Breast epithelium (tissue), 4 donors: Measurements from ENCODE around the gene ACOX3. TPM values are rescaled to one million over a fixed set of nuclear protein-coding genes. Genes with fewer than 3 reads are reported as not detected.

Experiments
- DNase-seq, 2 donors: peaks; one replicate each; pipeline ENCODE4 v3.0.0-alpha.2; 2019; ENCODE audit warnings: low spot score in 2 of 2
- H3K27ac ChIP-seq, 2 donors: fragments of 200-600 bp; sonication (generic) in 1 of 2; one replicate each; pipeline ENCODE4 v1.5.1; 2016 to 2019; ENCODE audit warnings: mild to moderate bottlenecking in 1 of 2
- H3K27me3 ChIP-seq, 2 donors: fragments of 200-600 bp; sonication (generic) in 1 of 2; one replicate each; pipeline versions ENCODE4 v1.5.1 to v1.6.0; 2017 to 2019; ENCODE audit warnings: control low read depth in 1 of 2, mild to moderate bottlenecking in 1 of 2
- H3K36me3 ChIP-seq: fragments of 200-600 bp; one replicate; pipeline ENCODE4 v1.5.1; 2019
- H3K4me1 ChIP-seq, 2 donors: fragments of 200-600 bp; sonication (generic); one replicate each; pipeline ENCODE4 v1.5.1; 2016 to 2019; ENCODE audit warnings: control low read depth in 1 of 2
- H3K4me3 ChIP-seq, 3 donors: fragments of 200-600 bp; sonication (generic); 1 replicate in 2 of 3; 2 replicates in 1 of 3; pipeline ENCODE4 v1.5.1; 2016 to 2019; ENCODE audit warnings: mild to moderate bottlenecking in 3 of 3, moderate library complexity in 2 of 3
- H3K9me3 ChIP-seq, 2 donors: fragments of 200-600 bp; sonication (generic) in 1 of 2; one replicate each; pipeline ENCODE4 v1.5.1; 2016 to 2019; ENCODE audit warnings: control low read depth in 1 of 2
- CTCF ChIP-seq, 3 donors: fragments of 450-650 bp; IDR thresholded peaks; one replicate each; pipeline ENCODE4 v1.5.1; 2016 to 2017; ENCODE audit warnings: antibody characterized with exemption in 3 of 3, mild to moderate bottlenecking in 3 of 3, moderate library complexity in 3 of 3
- POLR2A ChIP-seq: fragments of 450-650 bp; IDR thresholded peaks from one replicate; pipeline ENCODE4 v1.6.1; 2016; ENCODE audit warnings: antibody characterized with exemption, mild to moderate bottlenecking, moderate library complexity
- POLR2AphosphoS5 ChIP-seq, 3 donors: sonication (generic); formaldehyde crosslinking; IDR thresholded peaks; one replicate each; pipeline ENCODE4 v1.6.1; 2017; ENCODE audit warnings: antibody characterized with exemption in 3 of 3
- intact Hi-C: fragments of 100-400 bp; cut with DNase I; formaldehyde crosslinking; loops from one replicate; pipeline ENCODE4 v1.15.1; 2023; ENCODE audit warnings: low total_unique reads
- total RNA-seq, 3 donors: library from RNA; depleted of rRNA; stranded (reverse); fragments of >200 nt; gene quantifications; one replicate each; pipeline ENCODE4 v1.1.0, GENCODE V29; 2016

The ACOX3 gene
- total RNA-seq, 3 donors from 2014 or later, result 24.0 to 69.4 (median 47.9) TPM

- no peak overlapping the region for H3K27ac ChIP-seq
- no peaks in the 10 kb centered on the region for H3K27me3 ChIP-seq
- intact Hi-C loops, result no loop called here
- TF ChIP-seq POLR2A, result no peak
- no peak for TF ChIP-seq CTCF (IDR thresholded peaks at IDR 0.05)
- TF ChIP-seq POLR2AphosphoS5 (IDR thresholded peaks at IDR 0.05), result no peak
- H3K36me3 ChIP-seq, result no peaks in the 10 kb centered on the region
- peaks cover 0 to 3% of the 10 kb centered on the region in 2 donors for H3K9me3 ChIP-seq
- H3K4me3 ChIP-seq, result no peak overlapping the region
- no peaks in the 10 kb centered on the region for H3K4me1 ChIP-seq
- peak in 1 of 2 donors; percentile 34 for DNase-seq
Measured at GRCh38 chr4:8328866-8329559, 111.5 kb downstream of the ACOX3 start.

- Histone ChIP-seq H3K36me3 (no peaks in the 10 kb centered on the region), H3K9me3 (peaks cover 0 to 5% of the 10 kb centered on the region in 2 donors), H3K4me1 (no peaks in the 10 kb centered on the region), H3K27me3 (no peaks in the 10 kb centered on the region), H3K27ac (no peak overlapping the region), H3K4me3 (no peak overlapping the region)
- peak in 1 of 2 donors; percentile 27 for DNase-seq
- intact Hi-C loops, result no loop called here
- TF ChIP-seq POLR2AphosphoS5 (IDR thresholded peaks at IDR 0.05) (no peak), POLR2A (no peak), CTCF (IDR thresholded peaks at IDR 0.05) (no peak)
Measured at GRCh38 chr4:8328456-8328855, 112.1 kb downstream of the ACOX3 start.

GRCh38 chr4:8326206-8326605 is 114.3 kb downstream of the ACOX3 start:
- H3K36me3 ChIP-seq, result no peaks in the 10 kb centered on the region
- DNase-seq, result no peak
- H3K27me3 ChIP-seq, result no peaks in the 10 kb centered on the region
- no peak overlapping the region for H3K4me3 ChIP-seq
- no peak for TF ChIP-seq CTCF (IDR thresholded peaks at IDR 0.05)
- TF ChIP-seq POLR2A, result no peak
- no peak for TF ChIP-seq POLR2AphosphoS5 (IDR thresholded peaks at IDR 0.05)
- no peaks in the 10 kb centered on the region for H3K4me1 ChIP-seq
- no peak overlapping the region for H3K27ac ChIP-seq
- intact Hi-C loops, result no loop called here
- peaks cover 0 to 5% of the 10 kb centered on the region in 2 donors for H3K9me3 ChIP-seq

- Histone ChIP-seq H3K4me1 (no peaks in the 10 kb centered on the region), H3K36me3 (no peaks in the 10 kb centered on the region), H3K27me3 (no peaks in the 10 kb centered on the region), H3K27ac (no peak overlapping the region), H3K9me3 (peaks cover 0 to 5% of the 10 kb centered on the region in 2 donors), H3K4me3 (no peak overlapping the region)
- no peak for TF ChIP-seq POLR2A
- no peak for TF ChIP-seq POLR2AphosphoS5 (IDR thresholded peaks at IDR 0.05)
- intact Hi-C loops, result no loop called here
- DNase-seq, result peak in 1 of 2 donors; percentile 36
Measured at GRCh38 chr4:8325291-8325973, 115.1 kb downstream of the ACOX3 start.

- intact Hi-C loops, result no loop called here
- Histone ChIP-seq H3K9me3 (peaks cover 0 to 5% of the 10 kb centered on the region in 2 donors), H3K27me3 (no peaks in the 10 kb centered on the region), H3K36me3 (no peaks in the 10 kb centered on the region), H3K27ac (no peak overlapping the region), H3K4me3 (no peak overlapping the region), H3K4me1 (no peaks in the 10 kb centered on the region)
- TF ChIP-seq CTCF (IDR thresholded peaks at IDR 0.05) (no peak), POLR2AphosphoS5 (IDR thresholded peaks at IDR 0.05) (no peak), POLR2A (no peak)
- DNase-seq, result no peak
Measured at GRCh38 chr4:8324640-8325239, 115.8 kb downstream of the ACOX3 start.
